Stimulated activated CD4-positive, alpha-beta T cell treated with anti-CD3 and anti-CD28 coated beads, Interleukin-2, amount 100 ng/mL, for 4 hours (primary cell): ENCODE measurements around the gene GPR162.

Source experiments
- DNase-seq: peaks from one replicate; pipeline ENCODE4 v3.0.0-alpha.2; 2020; ENCODE audit warnings: low read depth

Gene GPR162

DNA sequence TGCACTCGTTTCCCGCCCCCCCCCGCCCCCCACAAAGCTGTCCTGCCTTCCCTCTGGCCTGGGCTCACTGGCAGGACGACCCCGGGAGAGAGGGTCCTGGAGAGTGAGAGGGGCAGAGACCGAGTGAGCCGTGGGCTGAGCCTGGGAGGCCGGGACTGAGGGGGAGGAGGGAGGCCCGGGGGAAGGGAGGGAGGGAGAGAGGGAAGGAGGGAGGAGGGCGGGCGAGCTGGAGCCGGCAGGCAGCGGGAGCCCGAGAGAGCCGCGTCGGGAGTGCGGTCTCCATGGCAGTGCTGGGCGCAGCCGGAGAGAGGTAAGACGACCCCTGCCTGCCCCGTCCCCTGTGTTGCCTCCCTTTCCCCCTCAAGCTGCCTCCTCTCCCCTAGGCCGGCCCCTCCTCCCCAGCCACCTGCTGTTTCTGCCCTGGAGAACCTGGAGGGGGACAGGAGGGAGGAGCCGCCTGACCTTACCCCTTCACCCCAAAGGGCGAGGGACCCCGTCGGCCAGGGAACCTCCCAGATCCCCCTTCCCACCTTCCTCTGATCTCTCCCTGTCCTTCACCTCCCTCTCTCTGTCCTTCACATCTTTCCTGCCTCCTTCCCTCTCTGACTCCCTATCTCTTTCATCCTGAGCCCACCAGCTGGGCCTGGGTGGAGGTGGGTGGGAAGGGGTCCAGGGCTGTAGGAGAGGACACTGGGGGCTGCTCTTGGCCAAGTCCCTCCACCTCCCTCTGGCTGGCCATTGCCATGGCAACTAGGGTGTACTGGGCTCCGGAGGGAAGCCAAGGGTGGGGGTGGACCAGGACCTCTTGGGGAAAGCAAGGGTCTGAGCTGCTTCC lies at the start of gene GPR162:
TSS of gene GPR162 (plus strand) at position 231 of the 835 bp plus-strand sequence. CDS start 2,078 bp downstream, outside the sequence.
- no peak for DNase-seq

DNA sequence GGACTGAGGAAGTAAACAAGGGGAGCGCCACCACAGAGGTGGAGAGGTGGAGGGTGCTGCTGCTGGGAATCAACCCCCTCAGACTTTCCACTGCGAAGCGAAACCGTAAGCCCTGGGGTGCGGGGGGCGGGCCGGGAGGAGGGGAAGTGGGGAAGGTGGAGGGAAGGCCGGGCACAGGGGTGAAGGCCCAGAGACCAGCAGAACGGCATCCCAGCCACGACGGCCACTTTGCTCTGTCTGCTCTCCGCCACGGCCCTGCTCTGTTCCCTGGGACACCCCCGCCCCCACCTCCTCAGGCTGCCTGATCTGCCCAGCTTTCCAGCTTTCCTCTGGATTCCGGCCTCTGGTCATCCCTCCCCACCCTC lies 49.3 kb upstream of the GPR162 start, which contains the start of gene LAG3:
TSS of gene LAG3 (plus strand) at position 190 of the 365 bp plus-strand sequence. CDS start 333 bp downstream, outside the sequence.
- DNase-seq: peak; percentile 70

DNA sequence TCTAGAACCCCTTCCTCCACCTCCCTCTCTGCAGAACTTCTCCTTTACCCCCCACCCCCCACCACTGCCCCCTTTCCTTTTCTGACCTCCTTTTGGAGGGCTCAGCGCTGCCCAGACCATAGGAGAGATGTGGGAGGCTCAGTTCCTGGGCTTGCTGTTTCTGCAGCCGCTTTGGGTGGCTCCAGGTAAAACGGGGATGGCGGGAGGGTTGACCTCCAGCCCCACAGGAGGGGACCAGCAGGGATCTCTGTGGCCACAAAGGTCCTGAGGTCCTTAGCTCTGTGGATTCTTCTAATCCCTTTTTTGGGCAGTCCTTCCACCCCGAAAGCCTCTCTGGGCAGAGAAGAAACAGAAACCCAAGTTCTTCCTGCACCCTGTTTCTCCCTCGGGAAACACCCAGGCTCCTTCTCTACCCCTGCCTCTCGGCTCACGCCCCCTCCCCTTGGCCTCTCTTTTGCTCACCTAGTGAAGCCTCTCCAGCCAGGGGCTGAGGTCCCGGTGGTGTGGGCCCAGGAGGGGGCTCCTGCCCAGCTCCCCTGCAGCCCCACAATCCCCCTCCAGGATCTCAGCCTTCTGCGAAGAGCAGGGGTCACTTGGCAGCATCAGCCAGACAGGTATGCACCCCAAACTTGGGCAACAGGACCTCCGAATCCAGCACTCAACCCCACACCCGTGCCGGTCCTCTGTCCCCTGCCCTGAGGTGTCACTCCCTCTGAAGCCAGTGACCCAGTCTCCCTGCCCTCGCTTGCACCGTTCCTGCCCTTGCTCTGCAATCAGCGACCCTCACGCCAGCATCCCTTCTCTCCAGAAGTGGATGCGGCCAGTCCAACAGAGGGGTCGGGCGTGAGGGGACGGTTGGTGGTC lies 48.7 kb upstream of the GPR162 start:
- no peak for DNase-seq

- peak; percentile 69 for DNase-seq
These were observed 47.9 kb upstream of the GPR162 start for GRCh38 chr12:6773590-6774351.

DNA sequence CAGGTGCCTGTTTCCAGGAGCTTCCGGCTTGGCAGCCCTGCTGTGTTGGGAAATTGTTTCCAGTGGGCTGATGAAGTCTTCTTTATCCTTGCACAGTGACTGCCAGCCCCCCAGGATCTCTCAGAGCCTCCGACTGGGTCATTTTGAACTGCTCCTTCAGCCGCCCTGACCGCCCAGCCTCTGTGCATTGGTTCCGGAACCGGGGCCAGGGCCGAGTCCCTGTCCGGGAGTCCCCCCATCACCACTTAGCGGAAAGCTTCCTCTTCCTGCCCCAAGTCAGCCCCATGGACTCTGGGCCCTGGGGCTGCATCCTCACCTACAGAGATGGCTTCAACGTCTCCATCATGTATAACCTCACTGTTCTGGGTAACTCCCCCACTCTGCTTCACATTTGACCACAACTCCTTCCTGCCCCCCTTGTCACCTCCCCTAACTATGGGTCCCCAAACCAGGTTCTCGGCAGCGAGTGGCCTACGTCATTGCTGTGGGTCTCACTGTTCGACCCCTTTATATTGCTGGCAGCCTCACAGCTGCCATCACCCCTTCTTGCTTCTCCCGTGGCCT lies 47.0 kb upstream of the GPR162 start:
- no peak for DNase-seq

- DNase-seq: no peak
These were observed 46.1 kb upstream of the GPR162 start for GRCh38 chr12:6775185-6776174.

- DNase-seq: no peak
These were observed 44.2 kb upstream of the GPR162 start for GRCh38 chr12:6777386-6777785.

DNA sequence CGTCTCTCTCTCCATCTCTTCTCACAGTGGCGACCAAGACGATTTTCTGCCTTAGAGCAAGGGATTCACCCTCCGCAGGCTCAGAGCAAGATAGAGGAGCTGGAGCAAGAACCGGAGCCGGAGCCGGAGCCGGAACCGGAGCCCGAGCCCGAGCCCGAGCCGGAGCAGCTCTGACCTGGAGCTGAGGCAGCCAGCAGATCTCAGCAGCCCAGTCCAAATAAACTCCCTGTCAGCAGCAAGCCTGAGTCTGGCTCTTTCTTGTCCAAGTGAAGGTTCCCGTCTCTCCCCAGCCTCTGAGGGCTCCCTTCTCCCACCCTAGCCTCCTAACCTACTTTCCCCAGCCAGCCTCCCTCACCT lies 43.4 kb upstream of the GPR162 start:
- no peak for DNase-seq

GRCh38 chr12:6778574-6779550 lies 42.8 kb upstream of the GPR162 start:
- peak; percentile 83 for DNase-seq

GRCh38 chr12:6779708-6780432 lies 41.8 kb upstream of the GPR162 start:
- no peak for DNase-seq

GRCh38 chr12:6780573-6780972 lies 41.0 kb upstream of the GPR162 start:
- DNase-seq: no peak

DNA sequence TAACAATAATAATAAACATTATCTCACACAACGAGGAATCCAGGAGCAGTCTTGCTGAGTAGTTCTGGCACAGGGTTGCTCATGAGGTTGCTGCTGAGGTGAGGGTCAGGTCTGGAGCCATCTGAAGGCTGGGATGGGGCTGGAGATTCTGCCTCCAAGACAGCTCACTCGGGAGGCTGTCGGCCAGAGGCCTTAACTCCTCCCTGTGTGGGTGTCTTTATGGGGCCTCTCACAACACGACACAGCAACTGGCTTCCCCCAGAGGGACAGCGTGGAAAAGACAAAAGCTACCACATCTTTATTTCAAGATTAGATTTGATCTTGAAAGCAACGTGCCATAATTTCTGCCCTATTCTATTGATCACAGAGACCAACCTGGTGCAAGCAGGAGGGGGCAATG lies 39.5 kb upstream of the GPR162 start:
- no peak for DNase-seq

DNA sequence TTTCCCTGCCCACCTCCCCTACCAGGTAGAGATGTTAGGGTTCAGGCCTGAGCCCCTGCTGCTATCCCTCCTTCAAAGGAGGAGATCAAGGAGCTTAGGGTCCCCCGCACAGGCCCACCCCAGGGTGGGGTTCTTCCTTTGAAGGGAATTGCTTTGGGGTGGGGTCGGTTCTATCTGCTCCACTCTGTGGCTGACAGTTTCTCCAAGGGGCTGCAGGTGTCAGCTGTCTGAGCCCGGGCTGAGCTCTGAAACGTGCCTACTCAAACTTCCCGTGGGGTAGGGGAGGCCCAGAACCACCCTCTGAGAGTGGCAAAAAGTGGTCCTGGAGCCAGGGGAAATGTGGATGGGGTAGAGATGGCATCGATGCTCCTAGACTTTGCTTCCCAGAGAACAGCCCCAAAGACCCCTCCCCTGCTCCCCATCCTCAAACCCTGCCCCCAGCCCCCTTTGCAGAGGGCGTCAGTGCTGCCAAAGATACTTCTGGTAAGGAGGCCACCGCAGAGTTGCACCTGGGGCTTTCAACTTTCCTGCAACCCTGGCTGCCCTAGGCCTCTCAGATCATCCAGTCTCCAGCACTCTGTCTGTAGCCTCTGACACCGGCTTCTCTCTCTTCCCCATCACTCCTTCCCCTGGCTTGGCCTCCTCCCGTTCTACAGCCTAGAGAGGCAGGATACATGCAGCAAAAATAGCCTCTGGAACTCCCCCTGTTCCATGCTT lies 38.6 kb upstream of the GPR162 start:
- DNase-seq: no peak

DNA sequence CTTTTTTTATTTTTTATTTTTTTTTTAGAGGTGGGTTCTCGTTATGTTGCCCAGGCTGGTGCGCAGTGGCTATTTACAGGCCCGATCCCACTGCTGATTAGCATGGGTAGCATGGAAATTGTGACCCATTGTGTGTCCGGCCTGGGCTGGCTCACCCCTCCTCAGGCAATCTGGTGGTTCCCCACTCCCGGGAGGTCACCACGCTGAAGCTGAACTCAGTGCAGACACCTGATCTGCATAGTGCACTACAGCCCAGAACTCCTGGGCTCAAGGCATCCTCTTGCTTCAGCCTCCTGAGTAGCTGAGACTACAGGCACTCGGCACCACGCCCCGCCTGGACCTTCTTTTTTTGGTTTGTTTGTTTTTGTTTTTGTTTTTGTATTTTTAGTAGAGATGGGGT lies 37.8 kb upstream of the GPR162 start:
- DNase-seq: no peak

DNA sequence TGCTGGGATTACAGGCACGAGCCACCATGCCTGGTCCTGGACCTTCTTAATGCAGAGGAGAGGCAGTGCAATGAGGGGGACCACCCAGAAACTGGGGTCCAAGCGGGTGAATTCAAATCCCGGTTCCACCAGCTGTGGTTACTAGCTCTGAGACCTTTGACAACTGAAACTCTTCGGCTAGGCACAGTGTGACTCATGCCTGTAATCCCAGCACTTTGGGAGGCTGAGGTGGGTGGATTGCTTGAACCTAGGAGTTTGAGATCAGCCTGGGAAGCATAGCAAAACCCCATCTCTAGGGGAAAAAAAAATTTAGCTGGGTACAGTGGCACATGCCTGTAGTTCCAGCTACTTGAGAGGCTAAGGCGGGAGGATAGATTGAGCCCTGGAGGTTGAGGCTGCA lies 37.3 kb upstream of the GPR162 start:
- DNase-seq: no peak

DNA sequence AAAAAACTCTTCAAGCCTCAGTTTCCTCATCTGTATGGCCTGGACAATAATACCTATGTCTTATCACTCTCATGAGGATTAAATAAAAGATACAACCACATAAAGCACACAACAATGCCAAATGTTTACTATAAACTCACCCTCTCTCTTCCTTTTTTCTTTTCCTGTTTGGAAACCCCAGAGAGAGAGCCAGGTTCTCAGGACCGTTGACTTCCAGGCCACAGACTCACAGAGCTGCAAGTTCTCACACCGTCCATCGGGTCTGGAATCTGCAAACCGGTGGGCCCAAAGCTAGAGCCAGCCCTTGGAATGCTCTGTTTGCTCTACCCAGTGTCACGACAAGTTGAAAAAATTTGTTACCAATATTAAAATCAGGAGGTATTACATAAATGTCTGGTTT lies 36.9 kb upstream of the GPR162 start:
- DNase-seq: no peak

GRCh38 chr12:6786416-6787094 lies 35.1 kb upstream of the GPR162 start:
- DNase-seq: no peak

- DNase-seq: no peak
These were observed 34.3 kb upstream of the GPR162 start for GRCh38 chr12:6787309-6787708.
